ENCODE measurements around the gene CARMIL3.

CARMIL3 gene

DNA sequence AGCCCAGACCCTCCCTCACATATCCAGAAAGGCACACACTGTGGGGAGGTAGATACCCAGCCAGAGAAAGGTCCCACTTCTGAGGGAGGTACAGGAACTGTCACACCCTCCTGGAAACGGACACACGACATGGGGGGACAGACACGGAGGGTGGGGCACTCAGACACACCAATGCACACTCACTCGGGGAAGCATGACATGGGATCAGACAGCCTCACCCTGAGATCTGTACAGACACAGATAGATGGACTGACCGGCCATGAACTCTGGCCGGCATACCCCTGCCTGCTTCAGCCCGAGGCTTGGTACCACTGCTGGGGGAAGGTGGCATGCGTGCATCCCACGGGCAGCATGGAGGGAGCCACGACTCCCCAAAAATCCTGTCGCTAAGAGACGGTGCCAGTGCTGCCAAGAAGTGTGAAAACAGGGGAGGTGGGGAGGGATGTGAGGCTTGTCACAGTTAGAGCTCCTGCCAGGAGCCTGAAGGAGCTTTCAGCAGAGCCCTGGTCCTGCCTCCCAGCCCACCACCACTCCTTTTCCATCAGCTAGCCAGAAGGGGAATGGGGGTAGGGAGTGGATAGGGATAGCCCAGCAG is 20.1 kb downstream of the CARMIL3 start:
- no peak for DNase-seq (ENCODE audit: low read depth)
- TF ChIP-seq, protein P1, sequence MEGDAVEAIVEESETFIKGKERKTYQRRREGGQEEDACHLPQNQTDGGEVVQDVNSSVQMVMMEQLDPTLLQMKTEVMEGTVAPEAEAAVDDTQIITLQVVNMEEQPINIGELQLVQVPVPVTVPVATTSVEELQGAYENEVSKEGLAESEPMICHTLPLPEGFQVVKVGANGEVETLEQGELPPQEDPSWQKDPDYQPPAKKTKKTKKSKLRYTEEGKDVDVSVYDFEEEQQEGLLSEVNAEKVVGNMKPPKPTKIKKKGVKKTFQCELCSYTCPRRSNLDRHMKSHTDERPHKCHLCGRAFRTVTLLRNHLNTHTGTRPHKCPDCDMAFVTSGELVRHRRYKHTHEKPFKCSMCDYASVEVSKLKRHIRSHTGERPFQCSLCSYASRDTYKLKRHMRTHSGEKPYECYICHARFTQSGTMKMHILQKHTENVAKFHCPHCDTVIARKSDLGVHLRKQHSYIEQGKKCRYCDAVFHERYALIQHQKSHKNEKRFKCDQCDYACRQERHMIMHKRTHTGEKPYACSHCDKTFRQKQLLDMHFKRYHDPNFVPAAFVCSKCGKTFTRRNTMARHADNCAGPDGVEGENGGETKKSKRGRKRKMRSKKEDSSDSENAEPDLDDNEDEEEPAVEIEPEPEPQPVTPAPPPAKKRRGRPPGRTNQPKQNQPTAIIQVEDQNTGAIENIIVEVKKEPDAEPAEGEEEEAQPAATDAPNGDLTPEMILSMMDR (conservative IDR thresholded peaks at IDR 0.05; ENCODE audit: low read depth, low read length): no peak
- H3K4me3 ChIP-seq (ENCODE audit: low read length): no peak overlapping the region

DNA sequence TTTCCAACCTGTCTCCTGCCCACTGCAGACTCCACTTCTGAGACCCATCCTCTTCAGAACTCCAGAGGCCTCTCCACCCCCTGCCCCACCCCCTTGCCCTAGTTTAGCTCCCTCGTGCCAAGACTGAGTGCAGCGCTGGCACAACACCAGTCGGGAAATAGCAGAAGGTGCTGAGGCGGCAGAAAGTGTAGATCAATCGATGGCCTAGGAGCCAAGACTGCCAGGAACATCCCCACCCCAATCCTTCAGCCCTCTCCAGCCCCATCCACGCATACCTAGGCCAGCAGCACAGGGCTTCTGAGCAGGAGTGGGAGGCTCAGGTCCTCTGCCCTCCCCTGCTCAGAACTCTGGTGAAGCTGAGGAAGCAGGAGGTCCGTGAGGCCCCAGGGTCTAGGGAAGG is 20.6 kb downstream of the CARMIL3 start:
- no peak overlapping the region for H3K4me3 ChIP-seq (ENCODE audit: low read length)
- DNase-seq (ENCODE audit: low read depth): no peak
- TF ChIP-seq, protein P1 (conservative IDR thresholded peaks at IDR 0.05; ENCODE audit: low read depth, low read length): no peak

DNA sequence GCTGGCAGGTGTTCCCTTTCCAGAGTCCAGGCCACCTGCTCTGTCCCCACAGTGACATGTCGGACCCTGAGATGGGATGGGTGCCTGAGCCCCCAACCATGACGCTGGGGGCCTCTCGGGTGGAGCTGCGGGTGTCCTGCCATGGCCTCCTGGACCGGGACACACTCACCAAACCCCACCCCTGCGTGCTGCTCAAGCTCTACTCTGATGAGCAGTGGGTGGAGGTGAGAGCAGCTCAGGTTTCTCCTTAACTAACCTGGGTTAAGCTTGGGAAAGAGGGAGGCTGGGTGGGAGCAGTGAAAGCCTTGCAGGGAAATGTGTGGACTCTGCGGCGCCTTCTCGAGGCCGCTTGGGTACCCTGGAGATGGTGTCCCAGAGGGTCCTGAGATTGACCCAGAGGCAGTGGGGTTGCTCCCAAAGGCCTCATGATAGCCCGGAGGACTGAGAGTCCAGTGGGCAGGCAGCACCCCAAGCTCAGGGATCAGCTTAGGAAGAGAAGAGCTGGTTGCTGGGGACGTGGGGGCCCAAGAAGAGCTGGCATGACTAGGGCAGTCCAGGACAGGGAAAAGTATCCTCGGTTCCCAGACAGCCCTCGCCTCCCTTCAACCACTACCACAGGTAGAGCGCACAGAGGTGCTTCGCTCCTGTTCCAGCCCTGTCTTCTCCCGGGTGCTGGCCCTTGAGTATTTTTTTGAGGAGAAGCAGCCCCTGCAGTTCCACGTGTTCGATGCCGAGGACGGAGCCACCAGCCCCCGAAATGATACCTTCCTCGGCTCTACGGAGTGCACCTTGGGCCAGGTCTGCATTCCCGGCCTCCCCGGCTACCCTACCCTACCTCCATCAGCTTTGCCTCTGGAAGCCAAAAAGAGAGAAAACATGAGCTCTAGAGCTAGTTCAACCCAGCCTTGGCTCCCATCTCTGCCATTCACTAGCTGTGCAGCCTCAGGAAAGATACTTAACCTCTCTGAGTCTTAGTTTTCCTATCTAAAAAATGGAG is 21.4 kb downstream of the CARMIL3 start:
- DNase-seq (ENCODE audit: low read depth): no peak
- TF ChIP-seq, protein P1 (conservative IDR thresholded peaks at IDR 0.05; ENCODE audit: low read depth, low read length): no peak
- H3K4me3 ChIP-seq (ENCODE audit: low read length): no peak overlapping the region

DNA sequence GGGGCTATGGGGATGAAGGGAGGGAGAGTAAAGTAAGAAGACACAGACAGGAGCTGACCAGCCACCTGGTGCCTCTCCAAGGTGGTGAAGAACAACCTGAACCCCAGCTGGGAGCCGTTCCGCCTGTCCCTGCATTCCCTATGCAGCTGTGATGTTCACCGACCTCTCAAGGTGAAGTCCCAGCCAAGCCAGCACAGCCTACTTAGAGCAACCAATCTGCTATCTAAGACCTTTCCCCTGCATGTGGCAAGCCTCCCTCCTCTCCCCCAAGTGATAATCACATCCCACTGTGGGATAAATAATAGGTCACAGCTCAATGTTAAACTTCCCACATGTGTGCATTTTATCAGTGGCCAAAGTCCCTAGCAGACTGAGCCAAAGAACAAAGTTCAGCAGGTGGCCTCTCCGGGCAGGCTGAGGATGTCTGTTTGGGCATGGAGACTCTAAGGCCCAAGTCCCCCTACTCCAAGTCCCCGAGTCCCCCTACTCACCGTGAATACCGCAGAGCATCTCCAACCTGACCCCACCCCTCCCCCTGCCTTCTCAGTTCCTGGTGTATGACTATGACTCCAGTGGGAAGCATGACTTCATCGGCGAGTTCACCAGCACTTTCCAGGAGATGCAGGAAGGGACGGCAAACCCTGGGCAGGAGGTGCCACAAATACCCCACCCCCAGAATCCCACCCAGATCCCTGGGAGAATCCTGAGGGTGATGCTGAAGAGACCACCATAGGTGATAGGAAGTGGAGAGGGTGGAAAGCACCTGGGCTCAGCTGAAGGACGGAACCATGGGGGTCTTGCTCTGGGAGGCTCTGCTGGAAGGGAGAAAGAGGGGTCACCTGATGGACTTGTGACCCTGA is 23.0 kb downstream of the CARMIL3 start:
- no peak overlapping the region for H3K4me3 ChIP-seq (ENCODE audit: low read length)
- TF ChIP-seq, protein P1 (conservative IDR thresholded peaks at IDR 0.05; ENCODE audit: low read depth, low read length): no peak
- no peak for DNase-seq (ENCODE audit: low read depth)

DNA sequence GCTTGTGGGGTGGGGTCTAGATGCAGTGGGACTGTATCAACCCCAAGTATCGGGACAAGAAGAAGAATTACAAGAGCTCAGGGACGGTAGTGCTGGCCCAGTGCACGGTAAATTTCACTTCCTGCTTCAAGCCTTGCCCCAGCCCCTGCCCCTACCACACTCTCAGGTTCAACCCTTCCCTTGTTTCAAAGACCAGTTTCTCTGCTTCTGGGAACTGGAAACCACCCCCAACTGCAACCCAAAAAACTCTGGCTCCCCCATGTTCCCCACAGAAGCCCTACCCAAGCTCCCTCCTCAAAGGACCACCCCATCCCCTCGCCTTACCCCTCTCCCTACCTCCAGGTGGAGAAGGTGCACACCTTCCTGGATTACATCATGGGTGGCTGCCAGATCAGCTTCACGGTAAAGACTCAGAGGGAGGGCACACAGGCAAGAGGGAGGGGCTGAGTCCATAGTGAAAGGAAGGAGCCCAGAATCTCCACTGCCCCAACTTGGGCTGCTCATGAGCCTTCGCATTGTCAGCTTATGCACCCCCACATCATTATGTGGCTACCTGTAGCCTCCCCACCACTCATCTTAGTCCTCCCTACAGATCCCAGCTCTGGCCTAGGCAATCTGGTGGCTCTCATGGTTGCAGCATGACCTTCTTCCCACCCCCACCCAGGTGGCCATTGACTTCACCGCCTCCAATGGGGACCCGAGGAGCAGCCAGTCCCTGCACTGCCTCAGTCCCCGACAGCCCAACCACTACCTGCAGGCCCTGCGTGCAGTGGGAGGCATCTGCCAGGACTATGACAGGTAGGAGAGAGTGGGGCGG is 23.9 kb downstream of the CARMIL3 start:
- DNase-seq (ENCODE audit: low read depth): no peak
- TF ChIP-seq, protein P1 (conservative IDR thresholded peaks at IDR 0.05; ENCODE audit: low read depth, low read length): no peak

DNA sequence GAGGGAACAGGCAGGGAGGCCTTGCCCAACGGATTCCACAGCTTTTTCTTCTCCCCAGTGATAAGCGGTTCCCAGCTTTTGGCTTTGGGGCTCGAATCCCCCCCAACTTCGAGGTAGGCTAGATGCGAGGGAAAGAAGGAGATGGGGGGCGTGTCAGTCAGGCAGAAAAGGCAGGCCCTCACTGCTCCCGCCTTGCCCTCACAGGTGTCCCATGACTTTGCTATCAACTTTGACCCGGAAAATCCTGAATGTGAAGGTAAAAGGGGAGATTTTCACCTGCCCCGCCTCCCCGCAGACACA is 24.4 kb downstream of the CARMIL3 start:
- TF ChIP-seq, protein P1 (conservative IDR thresholded peaks at IDR 0.05; ENCODE audit: low read depth, low read length): no peak
- no peak for DNase-seq (ENCODE audit: low read depth)
- H3K4me3 ChIP-seq (ENCODE audit: low read length): no peak overlapping the region

More for the DNA sequence above, 23.9 kb downstream of the CARMIL3 start:
- no peak overlapping the region for H3K4me3 ChIP-seq (ENCODE audit: low read length)

Measured in retinal pigment epithelial cell (primary cell).